DND-41 (cell line): ENCODE data around the gene ASIC2.

ENCODE experiments used
- EZH2 ChIP-seq: IDR thresholded peaks from 3 replicates; pipeline ENCODE4 v1.6.1; 2012; ENCODE audit warnings: borderline replicate concordance, low read depth, mild to moderate bottlenecking, moderate library complexity, low read length, inconsistent platforms; ENCODE audit not compliant: severe bottlenecking
- TF ChIP-seq, protein P1 (sequence below): IDR thresholded peaks from 2 replicates; pipeline ENCODE4 v1.5.1; 2012; ENCODE audit warnings: borderline replicate concordance, low read length, moderate library complexity, mild to moderate bottlenecking; ENCODE audit not compliant: poor library complexity, severe bottlenecking; ENCODE audit errors: extremely low read depth

DNA sequence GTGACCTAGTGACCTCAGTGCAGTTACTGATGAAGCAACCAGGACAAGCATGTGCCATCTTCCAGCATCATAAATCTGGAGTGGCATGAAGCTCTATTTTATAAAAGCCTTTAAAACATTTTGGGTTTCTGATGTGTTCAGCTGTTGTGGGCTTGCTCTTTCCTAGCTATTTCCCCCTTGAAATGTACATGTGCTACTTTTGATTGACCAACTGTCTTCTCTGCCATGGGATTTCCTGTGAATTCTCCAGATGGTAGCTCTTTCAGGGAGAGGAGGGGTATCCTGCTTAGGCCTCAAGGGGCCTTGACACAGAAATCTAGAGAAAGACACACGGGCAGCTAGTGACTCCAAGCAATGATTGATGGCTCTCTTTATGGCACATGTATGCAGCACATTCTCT lies 1.9 kb upstream of the ASIC2 start:
- TF ChIP-seq, protein P1, sequence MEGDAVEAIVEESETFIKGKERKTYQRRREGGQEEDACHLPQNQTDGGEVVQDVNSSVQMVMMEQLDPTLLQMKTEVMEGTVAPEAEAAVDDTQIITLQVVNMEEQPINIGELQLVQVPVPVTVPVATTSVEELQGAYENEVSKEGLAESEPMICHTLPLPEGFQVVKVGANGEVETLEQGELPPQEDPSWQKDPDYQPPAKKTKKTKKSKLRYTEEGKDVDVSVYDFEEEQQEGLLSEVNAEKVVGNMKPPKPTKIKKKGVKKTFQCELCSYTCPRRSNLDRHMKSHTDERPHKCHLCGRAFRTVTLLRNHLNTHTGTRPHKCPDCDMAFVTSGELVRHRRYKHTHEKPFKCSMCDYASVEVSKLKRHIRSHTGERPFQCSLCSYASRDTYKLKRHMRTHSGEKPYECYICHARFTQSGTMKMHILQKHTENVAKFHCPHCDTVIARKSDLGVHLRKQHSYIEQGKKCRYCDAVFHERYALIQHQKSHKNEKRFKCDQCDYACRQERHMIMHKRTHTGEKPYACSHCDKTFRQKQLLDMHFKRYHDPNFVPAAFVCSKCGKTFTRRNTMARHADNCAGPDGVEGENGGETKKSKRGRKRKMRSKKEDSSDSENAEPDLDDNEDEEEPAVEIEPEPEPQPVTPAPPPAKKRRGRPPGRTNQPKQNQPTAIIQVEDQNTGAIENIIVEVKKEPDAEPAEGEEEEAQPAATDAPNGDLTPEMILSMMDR = no peak
- TF ChIP-seq EZH2 = no peak
